GM12878 (cell line): Measurements from ENCODE around the gene ZSCAN9. TPM values are rescaled to one million over a fixed set of nuclear protein-coding genes. Genes with fewer than 3 reads are reported as not detected.

Source experiments
- CBX3 ChIP-seq: fragments of 200-600 bp; sonication (generic); IDR thresholded peaks from 2 replicates; pipeline ENCODE4 v1.6.1; 2016; ENCODE audit warnings: low read depth, borderline replicate concordance
- CREM ChIP-seq: IDR thresholded peaks from 2 replicates; pipeline ENCODE4 v1.6.1; 2014; ENCODE audit warnings: antibody characterized with exemption, low read depth
- DPF2 ChIP-seq: fragments of 450-650 bp; IDR thresholded peaks from 2 replicates; pipeline ENCODE4 v1.6.1; 2017; ENCODE audit warnings: mild to moderate bottlenecking
- EGR1 ChIP-seq, 2 experiments: IDR thresholded peaks; 1 replicate in 1 of 2; 2 replicates in 1 of 2; pipeline ENCODE4 v1.6.1; 2011 to 2012; ENCODE audit warnings: low read depth in 2 of 2, low read length in 2 of 2, borderline replicate concordance in 1 of 2, mild to moderate bottlenecking in 1 of 2, moderate library complexity in 1 of 2
- EZH2 ChIP-seq: IDR thresholded peaks from 2 replicates; pipeline ENCODE4 v1.6.1; 2012; ENCODE audit warnings: low read depth, mild to moderate bottlenecking, control low read depth, inconsistent platforms, low read length, borderline replicate concordance; ENCODE audit not compliant: control insufficient read depth
- JUND ChIP-seq: IDR thresholded peaks from 2 replicates; pipeline ENCODE4 v1.6.1; 2012; ENCODE audit warnings: low read depth, mild to moderate bottlenecking, low read length, improper control_type of control experiment, moderate library complexity
- LARP7 ChIP-seq: fragments of 450-650 bp; IDR thresholded peaks from 2 replicates; pipeline ENCODE4 v1.6.1; 2017; ENCODE audit warnings: mild to moderate bottlenecking
- NFXL1 ChIP-seq: fragments of 450-650 bp; IDR thresholded peaks from 2 replicates; pipeline ENCODE4 v1.6.1; 2017; ENCODE audit warnings: antibody characterized with exemption, mild to moderate bottlenecking, borderline replicate concordance
- NRF1 ChIP-seq: conservative IDR thresholded peaks from 2 replicates; pipeline ENCODE4 v1.6.1; 2011; ENCODE audit warnings: mild to moderate bottlenecking, low read depth, low read length, improper control_type of control experiment
- SMAD5 ChIP-seq: IDR thresholded peaks from 2 replicates; pipeline ENCODE4 v1.6.1; 2016; ENCODE audit warnings: antibody characterized with exemption, low read depth
- TAF1 ChIP-seq: IDR thresholded peaks from 2 replicates; pipeline ENCODE4 v1.6.1; 2011; ENCODE audit warnings: mild to moderate bottlenecking, low read depth, low read length, borderline replicate concordance
- polyA plus RNA-seq, 11 experiments: library from polyadenylated mRNA; depleted of rRNA in 4 of 11; unstranded in 6 of 11; stranded (reverse) in 5 of 11; fragments of >200 nt; fragmentation: Nextera tagmentation in 4 of 11; fragmentation: Illumina TruSeq in 1 of 11; extraction: Ambion mirVana in 4 of 11; extraction: Trizol in 1 of 11; gene quantifications; 1 replicate in 1 of 11; 2 replicates in 10 of 11; pipeline versions ENCODE4 v1.2.1 to v1.2.3, GENCODE V29; 2011 to 2016; ENCODE audit warnings: inconsistent platforms in 2 of 11, missing spikeins in 2 of 11, low read depth in 1 of 11
- total RNA-seq, 4 experiments: library from RNA; depleted of rRNA in 3 of 4; stranded (reverse); fragments of >200 nt in 3 of 4; fragmentation: Illumina TruSeq in 1 of 4; extraction: Trizol in 1 of 4; gene quantifications; 2 replicates each; pipeline versions ENCODE4 v1.2.1 to v1.2.3, GENCODE V29; 2013 to 2021
- TF ChIP-seq, protein P1 (sequence below), 3 experiments: IDR thresholded peaks in 2 of 3; conservative IDR thresholded peaks in 1 of 3; 2 replicates each; pipeline ENCODE4 v1.5.1; 2011; ENCODE audit warnings: low read depth in 3 of 3, low read length in 3 of 3, mild to moderate bottlenecking in 3 of 3, control low read depth in 2 of 3, moderate library complexity in 2 of 3, inconsistent platforms in 1 of 3, mixed read lengths in 1 of 3; ENCODE audit not compliant: control insufficient read depth in 2 of 3, insufficient read depth in 1 of 3; ENCODE audit errors: extremely low read depth in 1 of 3
- TF ChIP-seq, protein P2 (sequence below): fragments of 450-650 bp; IDR thresholded peaks from 2 replicates; pipeline ENCODE4 v1.6.1; 2018; ENCODE audit warnings: mild to moderate bottlenecking, low read depth, moderate library complexity; ENCODE audit not compliant: partially characterized antibody
- TF ChIP-seq, protein P3 (sequence below): fragments of 450-650 bp; IDR thresholded peaks from 2 replicates; pipeline ENCODE4 v1.6.1; 2016; ENCODE audit warnings: mild to moderate bottlenecking, moderate library complexity, borderline replicate concordance
- TF ChIP-seq, protein P4 (sequence below): IDR thresholded peaks from 2 replicates; pipeline ENCODE4 v1.6.1; 2012; ENCODE audit warnings: low read depth, low read length, improper control_type of control experiment
- TF ChIP-seq, protein P5 (sequence below): IDR thresholded peaks from 2 replicates; pipeline ENCODE4 v1.6.1; 2011; ENCODE audit warnings: mild to moderate bottlenecking, low read depth, low read length, moderate library complexity; ENCODE audit not compliant: insufficient replicate concordance

Gene ZSCAN9
- total and polyA plus RNA-seq, 10 of the 15 experiments (the other 5 are each of a cell fraction or from before 2014, with no cell fraction given), result 8.1 to 28.7 (median 17.4) TPM

DNA sequence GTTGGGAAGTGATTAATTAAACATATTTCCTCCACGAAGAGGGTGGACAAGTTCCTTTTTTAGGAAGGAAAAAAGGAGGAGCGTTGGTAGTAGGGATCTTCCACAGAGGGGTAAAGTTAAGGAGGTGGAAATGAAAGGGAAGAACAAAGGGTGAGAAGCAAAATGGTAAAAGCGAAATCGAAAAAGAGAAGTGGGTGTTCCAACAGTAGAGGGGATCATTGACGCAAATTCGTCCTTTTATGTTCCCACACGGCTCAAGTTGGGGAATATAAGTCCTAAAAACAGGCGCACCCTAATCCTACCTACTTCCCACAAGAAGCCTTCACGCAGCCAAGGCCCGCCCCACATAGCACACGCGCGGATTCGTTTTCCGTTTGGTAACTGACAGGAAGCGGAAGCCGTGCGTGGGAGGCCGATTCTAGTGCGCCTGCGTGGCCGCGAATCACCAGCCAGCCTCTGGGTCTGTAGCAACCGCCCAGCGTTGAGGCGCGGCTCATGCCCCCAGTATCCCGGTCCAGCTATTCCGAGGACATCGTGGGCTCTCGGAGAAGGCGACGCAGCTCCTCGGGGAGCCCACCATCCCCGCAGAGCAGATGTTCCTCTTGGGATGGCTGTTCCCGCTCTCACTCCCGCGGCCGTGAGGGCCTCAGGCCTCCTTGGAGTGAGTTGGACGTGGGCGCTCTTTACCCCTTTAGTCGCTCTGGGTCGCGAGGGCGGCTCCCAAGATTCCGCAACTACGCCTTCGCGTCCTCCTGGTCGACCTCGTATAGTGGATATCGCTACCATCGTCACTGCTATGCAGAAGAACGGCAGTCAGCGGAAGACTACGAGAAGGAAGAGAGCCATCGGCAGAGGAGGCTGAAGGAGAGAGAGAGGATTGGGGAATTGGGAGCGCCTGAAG lies 34.1 kb downstream of the ZSCAN9 start, which contains the start of gene NKAPL (continued):
- TF ChIP-seq, protein P1, sequence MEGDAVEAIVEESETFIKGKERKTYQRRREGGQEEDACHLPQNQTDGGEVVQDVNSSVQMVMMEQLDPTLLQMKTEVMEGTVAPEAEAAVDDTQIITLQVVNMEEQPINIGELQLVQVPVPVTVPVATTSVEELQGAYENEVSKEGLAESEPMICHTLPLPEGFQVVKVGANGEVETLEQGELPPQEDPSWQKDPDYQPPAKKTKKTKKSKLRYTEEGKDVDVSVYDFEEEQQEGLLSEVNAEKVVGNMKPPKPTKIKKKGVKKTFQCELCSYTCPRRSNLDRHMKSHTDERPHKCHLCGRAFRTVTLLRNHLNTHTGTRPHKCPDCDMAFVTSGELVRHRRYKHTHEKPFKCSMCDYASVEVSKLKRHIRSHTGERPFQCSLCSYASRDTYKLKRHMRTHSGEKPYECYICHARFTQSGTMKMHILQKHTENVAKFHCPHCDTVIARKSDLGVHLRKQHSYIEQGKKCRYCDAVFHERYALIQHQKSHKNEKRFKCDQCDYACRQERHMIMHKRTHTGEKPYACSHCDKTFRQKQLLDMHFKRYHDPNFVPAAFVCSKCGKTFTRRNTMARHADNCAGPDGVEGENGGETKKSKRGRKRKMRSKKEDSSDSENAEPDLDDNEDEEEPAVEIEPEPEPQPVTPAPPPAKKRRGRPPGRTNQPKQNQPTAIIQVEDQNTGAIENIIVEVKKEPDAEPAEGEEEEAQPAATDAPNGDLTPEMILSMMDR (IDR thresholded peaks at IDR 0.05 in 2 of 3, conservative IDR thresholded peaks at IDR 0.05 in 1 of 3; ENCODE audit: control insufficient read depth in 2 of 3, extremely low read depth in 1 of 3, insufficient read depth in 1 of 3, low read depth in 3 of 3, low read length in 3 of 3), result no peak
- TF ChIP-seq NFXL1, result no peak
- no peak for TF ChIP-seq NRF1
- TF ChIP-seq SMAD5, result no peak
- TF ChIP-seq EZH2, result no peak
- TF ChIP-seq TAF1, result no peak
- TF ChIP-seq, protein P2, sequence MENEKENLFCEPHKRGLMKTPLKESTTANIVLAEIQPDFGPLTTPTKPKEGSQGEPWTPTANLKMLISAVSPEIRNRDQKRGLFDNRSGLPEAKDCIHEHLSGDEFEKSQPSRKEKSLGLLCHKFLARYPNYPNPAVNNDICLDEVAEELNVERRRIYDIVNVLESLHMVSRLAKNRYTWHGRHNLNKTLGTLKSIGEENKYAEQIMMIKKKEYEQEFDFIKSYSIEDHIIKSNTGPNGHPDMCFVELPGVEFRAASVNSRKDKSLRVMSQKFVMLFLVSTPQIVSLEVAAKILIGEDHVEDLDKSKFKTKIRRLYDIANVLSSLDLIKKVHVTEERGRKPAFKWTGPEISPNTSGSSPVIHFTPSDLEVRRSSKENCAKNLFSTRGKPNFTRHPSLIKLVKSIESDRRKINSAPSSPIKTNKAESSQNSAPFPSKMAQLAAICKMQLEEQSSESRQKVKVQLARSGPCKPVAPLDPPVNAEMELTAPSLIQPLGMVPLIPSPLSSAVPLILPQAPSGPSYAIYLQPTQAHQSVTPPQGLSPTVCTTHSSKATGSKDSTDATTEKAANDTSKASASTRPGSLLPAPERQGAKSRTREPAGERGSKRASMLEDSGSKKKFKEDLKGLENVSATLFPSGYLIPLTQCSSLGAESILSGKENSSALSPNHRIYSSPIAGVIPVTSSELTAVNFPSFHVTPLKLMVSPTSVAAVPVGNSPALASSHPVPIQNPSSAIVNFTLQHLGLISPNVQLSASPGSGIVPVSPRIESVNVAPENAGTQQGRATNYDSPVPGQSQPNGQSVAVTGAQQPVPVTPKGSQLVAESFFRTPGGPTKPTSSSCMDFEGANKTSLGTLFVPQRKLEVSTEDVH, result no peak
- TF ChIP-seq, protein P3, sequence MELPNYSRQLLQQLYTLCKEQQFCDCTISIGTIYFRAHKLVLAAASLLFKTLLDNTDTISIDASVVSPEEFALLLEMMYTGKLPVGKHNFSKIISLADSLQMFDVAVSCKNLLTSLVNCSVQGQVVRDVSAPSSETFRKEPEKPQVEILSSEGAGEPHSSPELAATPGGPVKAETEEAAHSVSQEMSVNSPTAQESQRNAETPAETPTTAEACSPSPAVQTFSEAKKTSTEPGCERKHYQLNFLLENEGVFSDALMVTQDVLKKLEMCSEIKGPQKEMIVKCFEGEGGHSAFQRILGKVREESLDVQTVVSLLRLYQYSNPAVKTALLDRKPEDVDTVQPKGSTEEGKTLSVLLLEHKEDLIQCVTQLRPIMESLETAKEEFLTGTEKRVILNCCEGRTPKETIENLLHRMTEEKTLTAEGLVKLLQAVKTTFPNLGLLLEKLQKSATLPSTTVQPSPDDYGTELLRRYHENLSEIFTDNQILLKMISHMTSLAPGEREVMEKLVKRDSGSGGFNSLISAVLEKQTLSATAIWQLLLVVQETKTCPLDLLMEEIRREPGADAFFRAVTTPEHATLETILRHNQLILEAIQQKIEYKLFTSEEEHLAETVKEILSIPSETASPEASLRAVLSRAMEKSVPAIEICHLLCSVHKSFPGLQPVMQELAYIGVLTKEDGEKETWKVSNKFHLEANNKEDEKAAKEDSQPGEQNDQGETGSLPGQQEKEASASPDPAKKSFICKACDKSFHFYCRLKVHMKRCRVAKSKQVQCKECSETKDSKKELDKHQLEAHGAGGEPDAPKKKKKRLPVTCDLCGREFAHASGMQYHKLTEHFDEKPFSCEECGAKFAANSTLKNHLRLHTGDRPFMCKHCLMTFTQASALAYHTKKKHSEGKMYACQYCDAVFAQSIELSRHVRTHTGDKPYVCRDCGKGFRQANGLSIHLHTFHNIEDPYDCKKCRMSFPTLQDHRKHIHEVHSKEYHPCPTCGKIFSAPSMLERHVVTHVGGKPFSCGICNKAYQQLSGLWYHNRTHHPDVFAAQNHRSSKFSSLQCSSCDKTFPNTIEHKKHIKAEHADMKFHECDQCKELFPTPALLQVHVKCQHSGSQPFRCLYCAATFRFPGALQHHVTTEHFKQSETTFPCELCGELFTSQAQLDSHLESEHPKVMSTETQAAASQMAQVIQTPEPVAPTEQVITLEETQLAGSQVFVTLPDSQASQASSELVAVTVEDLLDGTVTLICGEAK, result no peak
- TF ChIP-seq LARP7, result no peak
- TF ChIP-seq JUND, result no peak
- TF ChIP-seq, protein P4, sequence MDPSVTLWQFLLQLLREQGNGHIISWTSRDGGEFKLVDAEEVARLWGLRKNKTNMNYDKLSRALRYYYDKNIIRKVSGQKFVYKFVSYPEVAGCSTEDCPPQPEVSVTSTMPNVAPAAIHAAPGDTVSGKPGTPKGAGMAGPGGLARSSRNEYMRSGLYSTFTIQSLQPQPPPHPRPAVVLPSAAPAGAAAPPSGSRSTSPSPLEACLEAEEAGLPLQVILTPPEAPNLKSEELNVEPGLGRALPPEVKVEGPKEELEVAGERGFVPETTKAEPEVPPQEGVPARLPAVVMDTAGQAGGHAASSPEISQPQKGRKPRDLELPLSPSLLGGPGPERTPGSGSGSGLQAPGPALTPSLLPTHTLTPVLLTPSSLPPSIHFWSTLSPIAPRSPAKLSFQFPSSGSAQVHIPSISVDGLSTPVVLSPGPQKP, result no peak
- TF ChIP-seq DPF2, result no peak
- TF ChIP-seq, protein P5, sequence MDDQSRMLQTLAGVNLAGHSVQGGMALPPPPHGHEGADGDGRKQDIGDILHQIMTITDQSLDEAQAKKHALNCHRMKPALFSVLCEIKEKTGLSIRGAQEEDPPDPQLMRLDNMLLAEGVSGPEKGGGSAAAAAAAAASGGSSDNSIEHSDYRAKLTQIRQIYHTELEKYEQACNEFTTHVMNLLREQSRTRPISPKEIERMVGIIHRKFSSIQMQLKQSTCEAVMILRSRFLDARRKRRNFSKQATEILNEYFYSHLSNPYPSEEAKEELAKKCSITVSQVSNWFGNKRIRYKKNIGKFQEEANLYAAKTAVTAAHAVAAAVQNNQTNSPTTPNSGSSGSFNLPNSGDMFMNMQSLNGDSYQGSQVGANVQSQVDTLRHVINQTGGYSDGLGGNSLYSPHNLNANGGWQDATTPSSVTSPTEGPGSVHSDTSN, result no peak
- no peak for TF ChIP-seq CBX3
- TF ChIP-seq CREM, result 0 out of 2 replicates have a peak, but pooled peaks have one; percentile 24
- peak; percentile 54 to 75 for TF ChIP-seq EGR1 (IDR thresholded peaks at IDR 0.05; ENCODE audit: borderline replicate concordance in 1 of 2, low read depth in 2 of 2, low read length in 2 of 2)
